Measurements from ENCODE around the gene GIMAP5. TPM values are rescaled to one million over a fixed set of nuclear protein-coding genes. Genes with fewer than 3 reads are reported as not detected.

Gene GIMAP5
- total RNA-seq, 1 experiment from 2014 or later, result not detected

- no peak for DNase-seq (ENCODE audit: low read depth)
These were observed 1.4 kb upstream of the GIMAP5 start for GRCh38 chr7:150735596-150736358.

GRCh38 chr7:150736864-150737263, 354 bp upstream of the GIMAP5 start:
- no peak for DNase-seq (ENCODE audit: low read depth)

GRCh38 chr7:150738092-150738491, 874 bp downstream of the GIMAP5 start:
- DNase-seq (ENCODE audit: low read depth), result no peak

- peak; percentile 5 for DNase-seq (ENCODE audit: low read depth)
These were observed 1.4 kb downstream of the GIMAP5 start for GRCh38 chr7:150738591-150739001.

GRCh38 chr7:150739033-150739432, 1.8 kb downstream of the GIMAP5 start:
- DNase-seq (ENCODE audit: low read depth), result no peak

- no peak for DNase-seq (ENCODE audit: low read depth)
These were observed 2.8 kb downstream of the GIMAP5 start for GRCh38 chr7:150740053-150740452.

GRCh38 chr7:150742286-150742968, 5.2 kb downstream of the GIMAP5 start:
- no peak for DNase-seq (ENCODE audit: low read depth)

GRCh38 chr7:150744041-150744656, 6.9 kb downstream of the GIMAP5 start:
- no peak for DNase-seq (ENCODE audit: low read depth)

- no peak for DNase-seq (ENCODE audit: low read depth)
These were observed 7.9 kb downstream of the GIMAP5 start for GRCh38 chr7:150745086-150745485.

GRCh38 chr7:150745876-150746275, 8.7 kb downstream of the GIMAP5 start:
- DNase-seq (ENCODE audit: low read depth), result no peak

GRCh38 chr7:150746921-150747320, 9.7 kb downstream of the GIMAP5 start:
- no peak for DNase-seq (ENCODE audit: low read depth)

GRCh38 chr7:150748376-150748775, 11.2 kb downstream of the GIMAP5 start:
- no peak for DNase-seq (ENCODE audit: low read depth)

- DNase-seq (ENCODE audit: low read depth), result no peak
These were observed 14.5 kb downstream of the GIMAP5 start for GRCh38 chr7:150751702-150752101.

- no peak for DNase-seq (ENCODE audit: low read depth)
These were observed 16.0 kb downstream of the GIMAP5 start for GRCh38 chr7:150753239-150753638.

GRCh38 chr7:150753826-150754603, 16.8 kb downstream of the GIMAP5 start:
- peak; percentile 8 for DNase-seq (ENCODE audit: low read depth)

GRCh38 chr7:150754951-150755350, 17.7 kb downstream of the GIMAP5 start:
- DNase-seq (ENCODE audit: low read depth), result no peak

GRCh38 chr7:150755473-150756099, 18.4 kb downstream of the GIMAP5 start:
- DNase-seq (ENCODE audit: low read depth), result peak; percentile 2

- no peak for DNase-seq (ENCODE audit: low read depth)
These were observed 18.9 kb downstream of the GIMAP5 start for GRCh38 chr7:150756166-150756565.

- peak; percentile 8 for DNase-seq (ENCODE audit: low read depth)
These were observed 19.6 kb downstream of the GIMAP5 start for GRCh38 chr7:150756858-150757257.

- no peak for DNase-seq (ENCODE audit: low read depth)
These were observed 22.3 kb downstream of the GIMAP5 start for GRCh38 chr7:150759479-150759878.

GRCh38 chr7:150766334-150766709, 29.1 kb downstream of the GIMAP5 start:
- no peak for DNase-seq (ENCODE audit: low read depth)

Measured in LHCN-M2 (cell line).